ENCODE data around the gene GPHA2.

DNA sequence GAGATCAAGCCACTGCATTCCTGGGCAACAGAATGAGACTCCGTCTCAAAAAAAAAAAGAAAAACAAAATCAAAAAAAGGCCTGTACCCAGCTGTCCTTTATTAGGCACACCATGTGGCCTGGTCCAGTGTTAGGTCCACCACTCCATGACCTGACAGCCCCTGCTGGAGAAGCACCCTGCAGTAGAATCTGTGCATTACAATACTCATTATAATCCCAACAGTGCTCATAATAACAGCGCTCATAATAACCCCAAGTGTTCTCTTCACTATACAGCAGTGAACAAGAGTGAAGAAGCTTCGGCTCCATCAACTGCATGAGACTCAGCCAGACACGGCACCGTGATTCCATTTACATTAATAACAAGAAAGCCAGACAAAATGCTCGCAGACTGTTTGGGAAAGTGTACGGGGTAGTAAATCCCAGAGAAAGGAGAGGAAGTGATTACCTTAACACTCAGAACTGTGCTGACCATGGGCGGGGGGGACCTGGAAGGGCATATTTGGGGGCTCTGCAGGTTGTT lies 48.4 kb downstream of the GPHA2 start:
- TF ChIP-seq, protein P1, sequence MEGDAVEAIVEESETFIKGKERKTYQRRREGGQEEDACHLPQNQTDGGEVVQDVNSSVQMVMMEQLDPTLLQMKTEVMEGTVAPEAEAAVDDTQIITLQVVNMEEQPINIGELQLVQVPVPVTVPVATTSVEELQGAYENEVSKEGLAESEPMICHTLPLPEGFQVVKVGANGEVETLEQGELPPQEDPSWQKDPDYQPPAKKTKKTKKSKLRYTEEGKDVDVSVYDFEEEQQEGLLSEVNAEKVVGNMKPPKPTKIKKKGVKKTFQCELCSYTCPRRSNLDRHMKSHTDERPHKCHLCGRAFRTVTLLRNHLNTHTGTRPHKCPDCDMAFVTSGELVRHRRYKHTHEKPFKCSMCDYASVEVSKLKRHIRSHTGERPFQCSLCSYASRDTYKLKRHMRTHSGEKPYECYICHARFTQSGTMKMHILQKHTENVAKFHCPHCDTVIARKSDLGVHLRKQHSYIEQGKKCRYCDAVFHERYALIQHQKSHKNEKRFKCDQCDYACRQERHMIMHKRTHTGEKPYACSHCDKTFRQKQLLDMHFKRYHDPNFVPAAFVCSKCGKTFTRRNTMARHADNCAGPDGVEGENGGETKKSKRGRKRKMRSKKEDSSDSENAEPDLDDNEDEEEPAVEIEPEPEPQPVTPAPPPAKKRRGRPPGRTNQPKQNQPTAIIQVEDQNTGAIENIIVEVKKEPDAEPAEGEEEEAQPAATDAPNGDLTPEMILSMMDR (IDR thresholded peaks at IDR 0.05; ENCODE audit: poor library complexity): no peak
- TF ChIP-seq EZH2 (IDR thresholded peaks at IDR 0.05; ENCODE audit: borderline replicate concordance) (no peak), EZH2phosphoT487 (IDR thresholded peaks at IDR 0.05; ENCODE audit: low read depth, severe bottlenecking, unreplicated experiment) (no peak)

Measured in hepatocyte (in vitro differentiated cells).